Inflammatory macrophage (primary cell): ENCODE measurements around the gene SLC25A29.
A peak's percentile ranks its signal among the peaks of the same experiment; 100 is the strongest.
"Not testable (repeated sequence)": the region's sequence is repeated elsewhere in the genome, so short reads cannot be mapped to it uniquely, and the experiment has no call there.

ENCODE experiments used
- DNase-seq, 2 donors: peaks; one replicate each; pipeline ENCODE4 v3.0.0-alpha.2; 2020 to 2022
- total RNA-seq, 18 experiments: gene quantifications; one replicate each; lab custom pipeline; 2026; ENCODE audit warnings: mixed read lengths in 6 of 18, inconsistent platforms in 2 of 18; lab: John Stamatoyannopoulos, UW

The SLC25A29 gene
- total RNA-seq, result 6.8 to 75.0 (median 31.6) reads per million in 18 experiments

GRCh38 chr14:100306101-100306997, at the start of gene SLC25A29:
SLC25A29 (minus strand) TSS chr14:100306444; CDS start chr14:100306232, 212 bp downstream.
- peak; percentile 88 to 91 for DNase-seq

- DNase-seq, result peak; percentile 55 to 76
These were observed 44.7 kb upstream of the SLC25A29 start for GRCh38 chr14:100350986-100351385.

GRCh38 chr14:100350276-100350926, 44.2 kb upstream of the SLC25A29 start:
- DNase-seq, result peak; percentile 71 to 82

GRCh38 chr14:100348784-100349685, 42.8 kb upstream of the SLC25A29 start:
- DNase-seq, result no peak

- no peak for DNase-seq
These were observed 42.0 kb upstream of the SLC25A29 start for GRCh38 chr14:100348253-100348729.

- DNase-seq, result no peak
These were observed 40.3 kb upstream of the SLC25A29 start for GRCh38 chr14:100346306-100347091.

- DNase-seq, result no peak
These were observed 39.5 kb upstream of the SLC25A29 start for GRCh38 chr14:100345711-100346110.

- DNase-seq, result not testable (repeated sequence)
These were observed 38.4 kb upstream of the SLC25A29 start for GRCh38 chr14:100344657-100345056.

GRCh38 chr14:100342826-100343225, 36.6 kb upstream of the SLC25A29 start:
- not testable (repeated sequence) for DNase-seq

GRCh38 chr14:100342195-100342594, 36.0 kb upstream of the SLC25A29 start:
- DNase-seq, result no peak

GRCh38 chr14:100341301-100342031, 35.2 kb upstream of the SLC25A29 start:
- DNase-seq, result peak; percentile 97 to 98

- DNase-seq, result no peak
These were observed 34.2 kb upstream of the SLC25A29 start for GRCh38 chr14:100340423-100340813.

- DNase-seq, result no peak
These were observed 33.6 kb upstream of the SLC25A29 start for GRCh38 chr14:100339766-100340422.

- no peak for DNase-seq
These were observed 30.6 kb upstream of the SLC25A29 start for GRCh38 chr14:100336618-100337530.

GRCh38 chr14:100334904-100335303, 28.7 kb upstream of the SLC25A29 start:
- DNase-seq, result no peak

GRCh38 chr14:100333827-100334226, 27.6 kb upstream of the SLC25A29 start:
- no peak for DNase-seq

- no peak for DNase-seq
These were observed 27.1 kb upstream of the SLC25A29 start for GRCh38 chr14:100333311-100333710.

- DNase-seq, result no peak
These were observed 26.6 kb upstream of the SLC25A29 start for GRCh38 chr14:100332797-100333196.

- DNase-seq, result no peak
These were observed 25.9 kb upstream of the SLC25A29 start for GRCh38 chr14:100332071-100332639.
